ENCODE measurements around the gene PTGDR2.

DNA sequence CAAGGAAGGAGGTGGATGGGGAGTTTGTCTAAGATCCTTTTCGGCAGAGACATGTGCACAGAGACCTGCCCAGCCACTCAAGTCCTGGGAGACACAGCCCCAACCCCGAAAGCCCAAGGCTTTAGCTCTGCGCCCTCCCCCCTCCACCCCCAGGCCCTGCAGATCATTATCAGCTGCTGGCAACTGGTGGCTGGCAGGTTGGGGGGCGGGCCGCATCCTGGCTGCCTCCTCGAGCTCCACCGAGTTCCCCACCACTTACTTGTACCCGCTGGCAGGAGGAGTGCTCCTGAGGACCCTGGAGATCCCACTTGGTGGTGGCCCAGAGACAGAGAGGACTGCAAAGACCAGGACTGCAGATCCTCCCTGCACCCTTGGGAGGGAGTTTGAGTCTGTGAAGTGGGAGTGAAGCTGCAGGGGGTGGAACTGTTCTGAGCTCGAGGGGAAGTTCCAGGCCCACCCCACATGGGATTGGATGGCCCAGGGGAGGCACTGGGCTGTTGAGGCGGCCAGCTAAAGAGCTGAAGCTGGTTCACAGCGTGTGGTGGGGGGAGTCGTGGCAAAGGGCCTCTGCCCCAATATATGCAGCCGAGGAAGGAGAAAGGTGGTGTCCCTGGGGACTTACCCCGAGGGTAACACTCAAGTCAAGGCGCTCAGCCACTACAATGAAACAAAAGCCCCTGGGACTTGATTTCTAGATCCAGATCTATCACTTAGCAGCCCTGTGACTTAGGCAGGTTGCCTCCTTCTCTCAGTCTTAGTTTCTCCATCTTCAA, 33.7 kb downstream of the PTGDR2 start:
- TF ChIP-seq, protein P1, sequence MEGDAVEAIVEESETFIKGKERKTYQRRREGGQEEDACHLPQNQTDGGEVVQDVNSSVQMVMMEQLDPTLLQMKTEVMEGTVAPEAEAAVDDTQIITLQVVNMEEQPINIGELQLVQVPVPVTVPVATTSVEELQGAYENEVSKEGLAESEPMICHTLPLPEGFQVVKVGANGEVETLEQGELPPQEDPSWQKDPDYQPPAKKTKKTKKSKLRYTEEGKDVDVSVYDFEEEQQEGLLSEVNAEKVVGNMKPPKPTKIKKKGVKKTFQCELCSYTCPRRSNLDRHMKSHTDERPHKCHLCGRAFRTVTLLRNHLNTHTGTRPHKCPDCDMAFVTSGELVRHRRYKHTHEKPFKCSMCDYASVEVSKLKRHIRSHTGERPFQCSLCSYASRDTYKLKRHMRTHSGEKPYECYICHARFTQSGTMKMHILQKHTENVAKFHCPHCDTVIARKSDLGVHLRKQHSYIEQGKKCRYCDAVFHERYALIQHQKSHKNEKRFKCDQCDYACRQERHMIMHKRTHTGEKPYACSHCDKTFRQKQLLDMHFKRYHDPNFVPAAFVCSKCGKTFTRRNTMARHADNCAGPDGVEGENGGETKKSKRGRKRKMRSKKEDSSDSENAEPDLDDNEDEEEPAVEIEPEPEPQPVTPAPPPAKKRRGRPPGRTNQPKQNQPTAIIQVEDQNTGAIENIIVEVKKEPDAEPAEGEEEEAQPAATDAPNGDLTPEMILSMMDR (IDR thresholded peaks at IDR 0.05), result no peak
- no peak for TF ChIP-seq POLR2A (IDR thresholded peaks at IDR 0.05)

Data from esophagus squamous epithelium (tissue), 4 donors.